ENCODE data around the gene LAMC1.

The LAMC1 gene

GRCh38 chr1:183180218-183180617 is 157.0 kb downstream of the LAMC1 start:
- in situ Hi-C loops (cut with HindIII; ENCODE audit: low sequenced_read_pairs), result no loop called here

- in situ Hi-C loops (cut with HindIII; ENCODE audit: low sequenced_read_pairs), result no loop called here
These were observed 157.4 kb downstream of the LAMC1 start for GRCh38 chr1:183180634-183181056.

GRCh38 chr1:183185941-183186490 is 162.8 kb downstream of the LAMC1 start, which contains the start of gene LAMC2:
TSS of gene LAMC2 (plus strand) at chr1:183186264. CDS start at chr1:183186353, 89 bp downstream.
- in situ Hi-C loops (cut with HindIII; ENCODE audit: low sequenced_read_pairs), result no loop called here

- in situ Hi-C loops (cut with HindIII; ENCODE audit: low sequenced_read_pairs), result no loop called here
These were observed 163.6 kb downstream of the LAMC1 start for GRCh38 chr1:183186841-183187240.

GRCh38 chr1:183188240-183188639 is 165.0 kb downstream of the LAMC1 start:
- in situ Hi-C loops (cut with HindIII; ENCODE audit: low sequenced_read_pairs), result no loop called here

- in situ Hi-C loops (cut with HindIII; ENCODE audit: low sequenced_read_pairs), result no loop called here
These were observed 168.6 kb downstream of the LAMC1 start for GRCh38 chr1:183191833-183192232.

- in situ Hi-C loops (cut with HindIII; ENCODE audit: low sequenced_read_pairs), result no loop called here
These were observed 170.8 kb downstream of the LAMC1 start for GRCh38 chr1:183193963-183194525.

GRCh38 chr1:183194527-183195141 is 171.4 kb downstream of the LAMC1 start:
- in situ Hi-C loops (cut with HindIII; ENCODE audit: low sequenced_read_pairs), result no loop called here

- in situ Hi-C loops (cut with HindIII; ENCODE audit: low sequenced_read_pairs), result no loop called here
These were observed 171.9 kb downstream of the LAMC1 start for GRCh38 chr1:183195142-183195574.

Measured in endothelial cell of hepatic sinusoid (primary cell).